ENCODE data around the gene TBX2.

- TF ChIP-seq CTCF (optimal IDR thresholded peaks at IDR 0.05 in 1 of 3, IDR thresholded peaks at IDR 0.05 in 1 of 3, conservative IDR thresholded peaks at IDR 0.05 in 1 of 3; ENCODE audit: extremely low read depth in 1 of 3, insufficient read depth in 2 of 3, low read length in 3 of 3) (no peak), EZH2 (IDR thresholded peaks at IDR 0.05; ENCODE audit: low read length) (no peak)
Measured at GRCh38 chr17:61393904-61394629, 5.6 kb upstream of the TBX2 start.

Data from keratinocyte (primary cell).